NCI-H2081 treated with DMSO at 0.1 percent for 48 hours (cell line): ENCODE measurements around the gene AGAP1.

ENCODE experiments used
- DNase-seq: peaks from one replicate; lab custom pipeline; 2025; lab: John Stamatoyannopoulos, UW

AGAP1 gene

GRCh38 chr2:235921508-235922191, 427.8 kb downstream of the AGAP1 start:
- no peak for DNase-seq

GRCh38 chr2:235922839-235923238, 429.0 kb downstream of the AGAP1 start:
- DNase-seq, result no peak

GRCh38 chr2:235923859-235924674, 430.2 kb downstream of the AGAP1 start:
- DNase-seq, result no peak

GRCh38 chr2:235924675-235925063, 430.8 kb downstream of the AGAP1 start:
- DNase-seq, result no peak

GRCh38 chr2:235925250-235925919, 431.5 kb downstream of the AGAP1 start:
- DNase-seq, result no peak

- DNase-seq, result no peak
These were observed 432.4 kb downstream of the AGAP1 start for GRCh38 chr2:235926229-235926628.

- no peak for DNase-seq
These were observed 435.0 kb downstream of the AGAP1 start for GRCh38 chr2:235928751-235929370.

- no peak for DNase-seq
These were observed 436.9 kb downstream of the AGAP1 start for GRCh38 chr2:235930701-235931100.

- no peak for DNase-seq
These were observed 437.8 kb downstream of the AGAP1 start for GRCh38 chr2:235931676-235932075.

- no peak for DNase-seq
These were observed 440.4 kb downstream of the AGAP1 start for GRCh38 chr2:235934059-235934773.

- no peak for DNase-seq
These were observed 441.1 kb downstream of the AGAP1 start for GRCh38 chr2:235934774-235935484.

GRCh38 chr2:235935773-235936172, 441.9 kb downstream of the AGAP1 start:
- no peak for DNase-seq

GRCh38 chr2:235936493-235936892, 442.6 kb downstream of the AGAP1 start:
- DNase-seq, result no peak

- DNase-seq, result no peak
These were observed 443.2 kb downstream of the AGAP1 start for GRCh38 chr2:235937087-235937486.

- no peak for DNase-seq
These were observed 443.7 kb downstream of the AGAP1 start for GRCh38 chr2:235937526-235937925.

GRCh38 chr2:235937936-235938335, 444.1 kb downstream of the AGAP1 start:
- no peak for DNase-seq

GRCh38 chr2:235938611-235939010, 444.8 kb downstream of the AGAP1 start:
- no peak for DNase-seq

- no peak for DNase-seq
These were observed 445.6 kb downstream of the AGAP1 start for GRCh38 chr2:235939471-235939870.

GRCh38 chr2:235940330-235940729, 446.5 kb downstream of the AGAP1 start:
- no peak for DNase-seq

GRCh38 chr2:235944591-235944990, 450.7 kb downstream of the AGAP1 start:
- DNase-seq, result no peak

- peak; percentile 0 for DNase-seq
These were observed 451.8 kb downstream of the AGAP1 start for GRCh38 chr2:235945608-235946140.
